HG02852 (cell line): Measurements from ENCODE around the gene SEMA6A.

Source experiments
- ATAC-seq: cut with Tn5 transposase; IDR thresholded peaks from one replicate; pipeline ENCODE4 v1.9.1; 2021; ENCODE audit warnings: mild to moderate bottlenecking, moderate library complexity; ENCODE audit not compliant: unreplicated experiment

The SEMA6A gene

GRCh38 chr5:116466727-116467464 lies 107.7 kb downstream of the SEMA6A start:
- ATAC-seq: no peak

- ATAC-seq: no peak
These were observed 109.2 kb downstream of the SEMA6A start for GRCh38 chr5:116465411-116465810.

GRCh38 chr5:116464144-116464708 lies 110.4 kb downstream of the SEMA6A start:
- no peak for ATAC-seq

GRCh38 chr5:116462500-116462899 lies 112.1 kb downstream of the SEMA6A start:
- ATAC-seq: no peak

- ATAC-seq: no peak
These were observed 115.3 kb downstream of the SEMA6A start for GRCh38 chr5:116459301-116459700.

- no peak for ATAC-seq
These were observed 117.6 kb downstream of the SEMA6A start for GRCh38 chr5:116457062-116457461.

- ATAC-seq: no peak
These were observed 118.6 kb downstream of the SEMA6A start for GRCh38 chr5:116456036-116456435.

GRCh38 chr5:116455061-116455460 lies 119.6 kb downstream of the SEMA6A start:
- no peak for ATAC-seq

- ATAC-seq: peak; percentile 100
These were observed 120.2 kb downstream of the SEMA6A start for GRCh38 chr5:116454417-116454927.

GRCh38 chr5:116453988-116454411 lies 120.6 kb downstream of the SEMA6A start:
- ATAC-seq: peak; percentile 1

- ATAC-seq: no peak
These were observed 121.8 kb downstream of the SEMA6A start for GRCh38 chr5:116452774-116453368.

GRCh38 chr5:116451905-116452450 lies 122.6 kb downstream of the SEMA6A start:
- ATAC-seq: no peak

- no peak for ATAC-seq
These were observed 123.6 kb downstream of the SEMA6A start for GRCh38 chr5:116451066-116451465.

GRCh38 chr5:116449458-116449857 lies 125.2 kb downstream of the SEMA6A start:
- no peak for ATAC-seq

GRCh38 chr5:116448870-116449427 lies 125.7 kb downstream of the SEMA6A start:
- no peak for ATAC-seq

GRCh38 chr5:116448450-116448849 lies 126.2 kb downstream of the SEMA6A start:
- ATAC-seq: no peak

GRCh38 chr5:116446356-116447005 lies 128.1 kb downstream of the SEMA6A start:
- no peak for ATAC-seq

- no peak for ATAC-seq
These were observed 129.3 kb downstream of the SEMA6A start for GRCh38 chr5:116445311-116445710.

GRCh38 chr5:116444373-116445295 lies 130.0 kb downstream of the SEMA6A start:
- no peak for ATAC-seq
